WTC11 (cell line): ENCODE data around the gene ZBTB8B. TPM values are rescaled to one million over a fixed set of nuclear protein-coding genes. Genes with fewer than 3 reads are reported as not detected.

ENCODE experiments used
- ATAC-seq: fragments of 200-7000 bp; cut with Tn5 transposase; 2 replicates; pipeline ENCODE4 v1.10.0; 2021; ENCODE audit warnings: mild to moderate bottlenecking, moderate library complexity
- Bru-seq: library from RNA; stranded (reverse); fragments of 400-500 nt; gene quantifications from one replicate; lab custom pipeline; 2021; lab: Mats Ljungman, UMichigan
- CTCF ChIA-PET: fragments of 300-600 bp; sonication (Branson Sonifier 250); formaldehyde crosslinking; loops from one replicate; lab custom pipeline; 2021; ENCODE audit warnings: antibody characterized with exemption; lab: Charles Lee
- POLR2A ChIA-PET: fragments of 350-600 bp; sonication (Branson Sonifier 250); formaldehyde crosslinking; loops from one replicate; lab custom pipeline; 2021; ENCODE audit warnings: antibody characterized with exemption; lab: Charles Lee
- DNase-seq: peaks from one replicate; pipeline ENCODE4 v3.0.0; 2021; ENCODE audit warnings: low spot score
- H3K27ac Mint-ChIP-seq: 2 replicates; pipeline ENCODE4 v1.8.0; 2021; ENCODE audit warnings: mixed read lengths
- H3K27me3 Mint-ChIP-seq: 2 replicates; pipeline ENCODE4 v1.8.0; 2021; ENCODE audit warnings: low read depth, mild to moderate bottlenecking, moderate library complexity, mixed read lengths
- H3K36me3 Mint-ChIP-seq: 2 replicates; pipeline ENCODE4 v1.8.0; 2021; ENCODE audit warnings: mixed read lengths
- H3K4me1 Mint-ChIP-seq: 2 replicates; pipeline ENCODE4 v1.8.0; 2022; ENCODE audit warnings: mixed read lengths
- H3K4me3 Mint-ChIP-seq: 2 replicates; pipeline ENCODE4 v1.8.0; 2021; ENCODE audit warnings: mild to moderate bottlenecking, moderate library complexity, mixed read lengths
- H3K9me3 Mint-ChIP-seq: 2 replicates; pipeline ENCODE4 v1.8.0; 2021; ENCODE audit warnings: mixed read lengths
- AFF4 ChIP-seq: sonication (generic); formaldehyde crosslinking; IDR thresholded peaks from 2 replicates; pipeline ENCODE4 v1.8.1; 2023; ENCODE audit warnings: mild to moderate bottlenecking, missing genetic modification reagents, borderline replicate concordance
- E2F1 ChIP-seq: sonication (generic); formaldehyde crosslinking; IDR thresholded peaks from 2 replicates; pipeline ENCODE4 v1.8.0; 2022; ENCODE audit warnings: mild to moderate bottlenecking, missing genetic modification reagents
- ESRRA ChIP-seq: sonication (generic); formaldehyde crosslinking; IDR thresholded peaks from 2 replicates; pipeline ENCODE4 v1.8.1; 2022; ENCODE audit warnings: mild to moderate bottlenecking, missing genetic modification reagents, borderline replicate concordance
- FOXJ3 ChIP-seq: sonication (generic); formaldehyde crosslinking; IDR thresholded peaks from 2 replicates; pipeline ENCODE4 v1.9.0; 2021; ENCODE audit warnings: missing genetic modification reagents, mild to moderate bottlenecking, borderline replicate concordance
- FOXP1 ChIP-seq: sonication (generic); formaldehyde crosslinking; IDR thresholded peaks from 2 replicates; pipeline ENCODE4 v1.8.0; 2022; ENCODE audit warnings: missing genetic modification reagents, mild to moderate bottlenecking, moderate library complexity, borderline replicate concordance
- HMGA2 ChIP-seq: fragments of 250-450 bp; sonication (Bioruptor Pico); IDR thresholded peaks from 2 replicates; pipeline ENCODE4 v1.4.0; 2021; ENCODE audit warnings: mild to moderate bottlenecking, moderate library complexity
- MLX ChIP-seq: sonication (generic); formaldehyde crosslinking; IDR thresholded peaks from 2 replicates; pipeline ENCODE4 v1.8.1; 2023; ENCODE audit warnings: mild to moderate bottlenecking, missing genetic modification reagents, moderate library complexity
- NR2C2 ChIP-seq: sonication (generic); formaldehyde crosslinking; IDR thresholded peaks from 2 replicates; pipeline ENCODE4 v1.8.0; 2022; ENCODE audit warnings: mild to moderate bottlenecking, missing genetic modification reagents
- NR3C1 ChIP-seq: sonication (generic); formaldehyde crosslinking; conservative IDR thresholded peaks from 2 replicates; pipeline ENCODE4 v1.8.1; 2023; ENCODE audit warnings: low read depth, mild to moderate bottlenecking, missing genetic modification reagents
- OVOL2 ChIP-seq: fragments of 250-450 bp; sonication (Bioruptor Pico); IDR thresholded peaks from 2 replicates; pipeline ENCODE4 v1.9.0; 2021; ENCODE audit warnings: mild to moderate bottlenecking, borderline replicate concordance
- SOX15 ChIP-seq: fragments of 250-450 bp; sonication (Bioruptor Pico); IDR thresholded peaks from 2 replicates; pipeline ENCODE4 v1.9.0; 2021; ENCODE audit warnings: mild to moderate bottlenecking
- ZMAT4 ChIP-seq: fragments of 250-450 bp; sonication (Bioruptor Pico); IDR thresholded peaks from 2 replicates; pipeline ENCODE4 v1.9.0; 2021; ENCODE audit warnings: mild to moderate bottlenecking
- ZNF121 ChIP-seq: sonication (generic); formaldehyde crosslinking; IDR thresholded peaks from 2 replicates; pipeline ENCODE4 v1.8.0; 2023; ENCODE audit warnings: missing genetic modification reagents
- ZNF232 ChIP-seq: sonication (generic); formaldehyde crosslinking; IDR thresholded peaks from 2 replicates; pipeline ENCODE4 v1.8.0; 2022; ENCODE audit warnings: mild to moderate bottlenecking, missing genetic modification reagents
- ZNF263 ChIP-seq: sonication (generic); formaldehyde crosslinking; IDR thresholded peaks from 2 replicates; pipeline ENCODE4 v1.8.1; 2022; ENCODE audit warnings: low read depth, mild to moderate bottlenecking, moderate library complexity, missing genetic modification reagents
- ZNF281 ChIP-seq: sonication (generic); formaldehyde crosslinking; IDR thresholded peaks from 2 replicates; pipeline ENCODE4 v1.8.0; 2023; ENCODE audit warnings: mild to moderate bottlenecking, missing genetic modification reagents
- ZNF532 ChIP-seq: fragments of 250-450 bp; sonication (Bioruptor Pico); IDR thresholded peaks from 2 replicates; pipeline ENCODE4 v1.9.0; 2021; ENCODE audit warnings: mild to moderate bottlenecking, borderline replicate concordance
- long read RNA-seq, 3 experiments: library from RNA in 1 of 3; library from capped mRNA in 1 of 3; library from polyadenylated mRNA in 1 of 3; unstranded in 2 of 3; stranded (forward) in 1 of 3; transcript quantifications; one replicate each; pipeline ENCODE4 v2.0.0, GENCODE V29; 2021
- total RNA-seq: library from RNA; stranded (reverse); gene quantifications from 3 replicates; pipeline ENCODE4 v1.2.3, GENCODE V29; 2021

ZBTB8B gene
- total RNA-seq, result 2.7 to 3.8 TPM (median 3.7 TPM) in 3 replicates
- percentile 73 among the genes with signal in this experiment for Bru-seq, nascent RNA
- long read RNA-seq, experiment 1, full-length matches to known transcripts, result 12 of 13 reads
- long read RNA-seq, experiment 1, partial matches to known transcripts, result 0 of 13 reads
- long read RNA-seq, experiment 1, other reads (novel, unspliced or antisense), result 1 of 13 reads
- long read RNA-seq, experiment 2, full-length matches to known transcripts, result 2 of 9 reads
- long read RNA-seq, experiment 2, partial matches to known transcripts, result 4 of 9 reads
- long read RNA-seq, experiment 2, other reads (novel, unspliced or antisense), result 3 of 9 reads
- long read RNA-seq, experiment 3, full-length matches to known transcripts, result 2 of 2 reads
- long read RNA-seq, experiment 3, partial matches to known transcripts, result 0 of 2 reads
- long read RNA-seq, experiment 3, other reads (novel, unspliced or antisense), result 0 of 2 reads

- peaks cover 3% of the 10 kb centered on the region; the same call in 1 of the 2 replicates for H3K9me3 Mint-ChIP-seq
- peak; percentile 98 for DNase-seq
- H3K36me3 Mint-ChIP-seq, result peaks cover 6% of the 10 kb centered on the region; the same call in 1 of the 2 replicates
- H3K4me3 Mint-ChIP-seq, result peak within 1 kb of the TSS; percentile 97
- H3K27ac Mint-ChIP-seq, result peak within 1 kb of the TSS; percentile 85
- ATAC-seq, result peak; percentile 99
- ChIA-PET CTCF (interaction anchor here (1.0 to 2.2 kb wide), 4 partner anchors 16 to 285 kb away, joined by 4 to 9 read pairs (median 6); partner anchors contain the start of genes RBBP4 and ZBTB8OS), POLR2A (interaction anchor here (0.6 kb wide), 1 partner anchor 377 kb away, joined by 4 read pairs; no protein-coding TSS in a partner anchor)
- H3K27me3 Mint-ChIP-seq, result peaks cover 3% of the 10 kb centered on the region; the same call in 1 of the 2 replicates
- H3K4me1 Mint-ChIP-seq, result peaks cover 10% of the 10 kb centered on the region
- TF ChIP-seq ZNF263 (CRISPR knock-in tag), result no peak
- no peak for TF ChIP-seq ZMAT4 (CRISPR knock-in tag)
- no peak for TF ChIP-seq NR2C2
- no peak for TF ChIP-seq E2F1
- no peak for TF ChIP-seq ESRRA (CRISPR knock-in tag)
- TF ChIP-seq NR3C1 (CRISPR knock-in tag), result no peak
- no peak for TF ChIP-seq ZNF121 (CRISPR knock-in tag)
- TF ChIP-seq FOXP1 (CRISPR knock-in tag), result peak; percentile 70; the same call in 1 of the 2 replicates
- no peak for TF ChIP-seq HMGA2 (CRISPR knock-in tag)
- TF ChIP-seq ZNF232 (CRISPR knock-in tag), result peak; percentile 57; the same call in 1 of the 2 replicates
- no peak for TF ChIP-seq FOXJ3 (CRISPR knock-in tag)
- no peak for TF ChIP-seq ZNF532 (CRISPR knock-in tag)
- TF ChIP-seq OVOL2 (CRISPR knock-in tag), result no peak
- no peak for TF ChIP-seq SOX15 (CRISPR knock-in tag)
- TF ChIP-seq ZNF281 (CRISPR knock-in tag), result no peak; the same call in 1 of the 2 replicates
- no peak for TF ChIP-seq AFF4
- no peak; the same call in 1 of the 2 replicates for TF ChIP-seq MLX
Observed at GRCh38 chr1:32464716-32465577, at the start of gene ZBTB8B. Gene ZBTB8B, plus strand, starts transcription at chr1:32465072. Its CDS starts 5,553 bp downstream, at chr1:32470625.
